Gastrocnemius medialis (tissue), 4 donors: Measurements from ENCODE around the gene NME3. TPM values are rescaled to one million over a fixed set of nuclear protein-coding genes. Genes with fewer than 3 reads are reported as not detected.
A peak's percentile ranks its signal among the peaks of the same experiment; 100 is the strongest.

Experiments
- ATAC-seq, 2 donors: fragments of 150-250 bp; one replicate each; pipeline ENCODE4 v1.9.1; 2016
- DNase-seq, 2 donors: peaks; one replicate each; pipeline ENCODE4 v3.0.0-alpha.2; 2019
- H3K27ac ChIP-seq, 4 donors: fragments of 200-600 bp; sonication (generic); 1 replicate in 1 of 4; 2 replicates in 3 of 4; pipeline ENCODE4 v1.5.1; 2016 to 2018; ENCODE audit warnings: mild to moderate bottlenecking in 2 of 4, moderate library complexity in 1 of 4
- H3K27me3 ChIP-seq, 3 donors: fragments of 200-600 bp; sonication (generic) in 2 of 3; 1 replicate in 1 of 3; 2 replicates in 2 of 3; pipeline versions ENCODE4 v1.5.1 to v1.6.0; 2016 to 2019; ENCODE audit warnings: mild to moderate bottlenecking in 1 of 3, moderate library complexity in 1 of 3
- H3K36me3 ChIP-seq, 2 donors: fragments of 200-600 bp; sonication (generic) in 1 of 2; one replicate each; pipeline ENCODE4 v1.5.1; 2017 to 2018
- H3K4me1 ChIP-seq, 2 donors: fragments of 200-600 bp; sonication (generic) in 1 of 2; one replicate each; pipeline ENCODE4 v1.5.1; 2016 to 2017; ENCODE audit warnings: mild to moderate bottlenecking in 2 of 2
- H3K4me3 ChIP-seq, 4 donors: fragments of 200-600 bp; sonication (generic) in 3 of 4; 1 replicate in 1 of 4; 2 replicates in 3 of 4; pipeline ENCODE4 v1.5.1; 2016 to 2019; ENCODE audit warnings: mild to moderate bottlenecking in 2 of 4
- H3K9me3 ChIP-seq, 3 donors: fragments of 200-600 bp; sonication (generic) in 2 of 3; 1 replicate in 1 of 3; 2 replicates in 2 of 3; pipeline ENCODE4 v1.5.1; 2016 to 2019
- POLR2A ChIP-seq, 2 donors: fragments of 450-650 bp; IDR thresholded peaks; one replicate each; pipeline ENCODE4 v1.6.1; 2017; ENCODE audit warnings: antibody characterized with exemption in 2 of 2, mild to moderate bottlenecking in 2 of 2, moderate library complexity in 2 of 2
- in situ Hi-C, 4 donors: fragments of 200-750 bp; cut with MboI; loops; one replicate each; pipeline versions ENCODE4 v1.15.0 to v1.8.0; 2017; ENCODE audit warnings: low sequenced_read_pairs in 4 of 4
- intact Hi-C: fragments of 100-400 bp; cut with DNase I; formaldehyde crosslinking; loops from one replicate; pipeline ENCODE4 v1.15.1; 2023; ENCODE audit warnings: low total_unique reads
- total RNA-seq, 4 donors: library from RNA; depleted of rRNA; stranded (reverse); fragments of >200 nt; gene quantifications; one replicate each; pipeline versions ENCODE4 v1.1.0 to v1.2.3, GENCODE V29; 2016
- TF ChIP-seq, protein P1 (sequence below), 5 experiments: fragments of 450-650 bp in 3 of 5; fragments of 200-600 bp in 2 of 5; sonication (generic) in 2 of 5; IDR thresholded peaks in 4 of 5; conservative IDR thresholded peaks in 1 of 5; 1 replicate in 4 of 5; 2 replicates in 1 of 5; pipeline ENCODE4 v1.5.1; 2016 to 2019; ENCODE audit warnings: antibody characterized with exemption in 5 of 5, mild to moderate bottlenecking in 3 of 5, moderate library complexity in 3 of 5

The NME3 gene
- total RNA-seq, 4 donors from 2014 or later = 18.1 to 41.4 (median 34.2) TPM

- intact Hi-C loops = no loop called here
- TF ChIP-seq POLR2A (IDR thresholded peaks at IDR 0.05) = no peak
- TF ChIP-seq, protein P1, sequence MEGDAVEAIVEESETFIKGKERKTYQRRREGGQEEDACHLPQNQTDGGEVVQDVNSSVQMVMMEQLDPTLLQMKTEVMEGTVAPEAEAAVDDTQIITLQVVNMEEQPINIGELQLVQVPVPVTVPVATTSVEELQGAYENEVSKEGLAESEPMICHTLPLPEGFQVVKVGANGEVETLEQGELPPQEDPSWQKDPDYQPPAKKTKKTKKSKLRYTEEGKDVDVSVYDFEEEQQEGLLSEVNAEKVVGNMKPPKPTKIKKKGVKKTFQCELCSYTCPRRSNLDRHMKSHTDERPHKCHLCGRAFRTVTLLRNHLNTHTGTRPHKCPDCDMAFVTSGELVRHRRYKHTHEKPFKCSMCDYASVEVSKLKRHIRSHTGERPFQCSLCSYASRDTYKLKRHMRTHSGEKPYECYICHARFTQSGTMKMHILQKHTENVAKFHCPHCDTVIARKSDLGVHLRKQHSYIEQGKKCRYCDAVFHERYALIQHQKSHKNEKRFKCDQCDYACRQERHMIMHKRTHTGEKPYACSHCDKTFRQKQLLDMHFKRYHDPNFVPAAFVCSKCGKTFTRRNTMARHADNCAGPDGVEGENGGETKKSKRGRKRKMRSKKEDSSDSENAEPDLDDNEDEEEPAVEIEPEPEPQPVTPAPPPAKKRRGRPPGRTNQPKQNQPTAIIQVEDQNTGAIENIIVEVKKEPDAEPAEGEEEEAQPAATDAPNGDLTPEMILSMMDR (IDR thresholded peaks at IDR 0.05 in 4 of 5, conservative IDR thresholded peaks at IDR 0.05 in 1 of 5) = no peak
- Histone ChIP-seq H3K27me3 (no peaks in the 10 kb centered on the region), H3K36me3 (peaks cover 0 to 4% of the 10 kb centered on the region in 2 donors), H3K4me1 (no peaks in the 10 kb centered on the region), H3K4me3 (no peak overlapping the region), H3K27ac (no peak overlapping the region), H3K9me3 (no peaks in the 10 kb centered on the region)
- in situ Hi-C loops = no loop called here
- peak in 1 of 2 donors; percentile 9 for DNase-seq
- ATAC-seq = no peak
These were observed 23.7 kb upstream of the NME3 start for GRCh38 chr16:1794908-1795666.

DNA sequence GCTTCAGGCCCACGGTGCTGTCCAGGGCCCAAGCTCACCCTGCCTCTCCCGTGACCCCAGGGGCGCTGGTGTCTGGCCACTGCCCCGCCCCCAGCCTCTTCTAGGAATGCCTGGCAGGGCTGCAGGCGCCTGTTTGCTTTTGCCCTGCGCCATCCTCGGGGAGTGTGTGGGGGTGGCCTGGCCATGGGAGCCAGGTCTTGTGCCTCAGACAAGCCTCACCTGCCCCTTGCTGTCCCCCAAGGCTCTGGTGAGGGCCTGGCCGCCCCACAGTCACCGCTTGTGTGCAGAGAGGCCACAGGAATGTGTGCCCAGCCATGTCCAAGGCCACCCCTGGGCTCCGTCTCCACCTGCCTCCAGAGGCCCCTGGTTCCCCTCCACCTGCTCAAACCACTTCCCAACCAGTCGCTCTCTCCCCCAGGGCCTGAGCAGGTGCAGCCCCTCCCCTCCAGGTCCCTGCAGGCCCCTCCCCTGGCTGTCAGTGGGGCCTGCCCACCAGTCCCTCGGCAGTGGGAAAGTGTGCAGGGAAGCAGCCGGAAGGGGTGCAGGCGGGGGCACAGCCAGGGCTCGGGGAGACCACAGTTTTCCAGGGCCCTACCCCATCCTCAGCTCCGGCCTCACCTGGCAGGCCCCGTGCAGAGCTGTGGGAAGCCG is 23.0 kb upstream of the NME3 start:
- intact Hi-C loops (no loop called here), in situ Hi-C loops (no loop called here)
- no peak overlapping the region for H3K4me3 ChIP-seq
- no peak for TF ChIP-seq POLR2A (IDR thresholded peaks at IDR 0.05)
- ATAC-seq (no peak), DNase-seq (peak in 1 of 2 donors; percentile 10)
- H3K27ac ChIP-seq = no peak overlapping the region
- H3K9me3 ChIP-seq = no peaks in the 10 kb centered on the region
- peaks cover 0 to 4% of the 10 kb centered on the region in 2 donors for H3K36me3 ChIP-seq
- no peaks in the 10 kb centered on the region for H3K4me1 ChIP-seq
- no peaks in the 10 kb centered on the region for H3K27me3 ChIP-seq

DNA sequence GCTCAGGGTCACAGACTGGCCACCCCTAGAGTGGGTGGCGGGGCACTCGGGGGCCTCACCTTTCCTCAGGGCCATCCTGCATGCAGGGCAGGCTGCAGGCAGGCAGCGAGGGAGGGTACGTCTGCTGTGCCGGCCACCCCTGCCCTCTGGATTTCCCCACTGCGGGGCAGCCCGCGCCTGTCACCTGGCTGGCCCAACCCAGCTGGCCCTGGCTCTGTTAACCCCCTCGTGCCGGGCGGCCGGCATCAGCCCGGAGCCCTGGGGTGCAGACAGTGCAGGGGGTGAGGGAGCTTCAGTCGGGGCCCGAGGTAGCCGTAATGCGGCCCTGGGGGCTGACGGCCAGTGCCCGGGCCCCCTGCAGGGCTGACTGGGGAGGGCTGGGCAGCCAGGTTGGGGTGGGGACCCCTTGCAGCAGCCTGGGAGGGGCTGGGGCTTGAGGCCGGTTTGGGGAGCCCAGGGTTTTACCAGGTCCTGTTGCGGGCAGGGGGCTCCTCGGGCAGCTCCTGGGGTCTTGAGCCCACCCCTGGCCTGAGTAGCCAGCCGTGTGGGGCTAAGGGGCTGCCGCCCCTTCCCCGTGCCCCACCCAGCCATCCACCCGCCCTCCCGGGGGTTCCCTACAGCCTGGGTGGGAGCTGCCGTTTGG is 22.4 kb upstream of the NME3 start, which contains the start of gene IGFALS:
Gene IGFALS (minus strand): TSS at position 128 of the 643 bp plus-strand sequence. CDS start 53 bp downstream, at position 75.
- H3K9me3 ChIP-seq = no peaks in the 10 kb centered on the region
- no peak within 1 kb of the TSS for H3K4me3 ChIP-seq
- intact Hi-C loops = no loop called here
- ATAC-seq (no peak), DNase-seq (peak in 1 of 2 donors; percentile 8)
- in situ Hi-C loops = no loop called here
- no peaks in the 10 kb centered on the region for H3K4me1 ChIP-seq
- H3K36me3 ChIP-seq = peaks cover 0 to 11% of the 10 kb centered on the region in 2 donors
- H3K27ac ChIP-seq = no peak within 1 kb of the TSS
- TF ChIP-seq POLR2A (IDR thresholded peaks at IDR 0.05) = no peak
- TF ChIP-seq, protein P1 (IDR thresholded peaks at IDR 0.05 in 4 of 5, conservative IDR thresholded peaks at IDR 0.05 in 1 of 5) = no peak
- no peaks in the 10 kb centered on the region for H3K27me3 ChIP-seq

DNA sequence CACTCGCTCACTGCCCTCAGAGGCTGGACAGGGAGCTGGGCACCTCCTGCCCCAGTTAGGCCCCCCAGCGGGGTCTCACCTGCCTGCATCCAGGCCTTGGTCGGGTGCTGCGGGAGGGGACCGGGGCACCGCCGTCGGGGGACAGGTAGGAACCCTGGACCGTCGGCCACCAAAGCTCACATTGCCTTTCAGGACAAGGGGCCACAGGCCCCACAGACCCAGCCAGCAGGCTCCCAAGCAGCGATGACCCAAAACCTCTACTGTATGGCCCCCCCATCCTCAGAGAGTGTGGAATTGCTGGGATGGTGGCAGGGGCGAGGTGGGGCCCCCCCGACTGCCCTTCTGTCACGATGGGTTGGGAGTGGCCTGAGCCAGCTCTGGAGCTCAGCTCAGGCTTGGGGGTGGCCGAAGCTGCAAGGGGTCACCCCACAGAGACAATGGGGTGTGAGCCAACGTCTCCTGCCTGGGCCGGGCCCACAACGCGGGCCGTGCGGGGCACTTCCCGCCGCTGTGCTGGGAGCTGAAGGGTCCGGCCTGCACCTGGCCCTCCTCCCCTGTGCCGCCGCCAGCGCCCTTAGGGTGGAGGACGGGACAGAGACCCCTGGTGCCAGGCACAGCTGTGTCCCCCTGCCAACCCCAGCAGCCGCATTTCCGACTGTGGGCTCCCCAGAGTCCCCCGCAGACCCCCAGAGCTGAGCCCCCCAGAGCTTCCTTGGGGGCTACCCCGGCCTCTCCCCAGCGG is 21.7 kb upstream of the NME3 start:
- Histone ChIP-seq H3K9me3 (no peaks in the 10 kb centered on the region), H3K27me3 (no peaks in the 10 kb centered on the region), H3K36me3 (peaks cover 0 to 18% of the 10 kb centered on the region in 2 donors), H3K4me1 (no peaks in the 10 kb centered on the region), H3K27ac (no peak overlapping the region), H3K4me3 (no peak overlapping the region)
- ATAC-seq = no peak
- in situ Hi-C loops (no loop called here), intact Hi-C loops (no loop called here)
- TF ChIP-seq, protein P1 (IDR thresholded peaks at IDR 0.05 in 4 of 5, conservative IDR thresholded peaks at IDR 0.05 in 1 of 5) = no peak
- no peak for TF ChIP-seq POLR2A (IDR thresholded peaks at IDR 0.05)
- peak in 1 of 2 donors; percentile 8 for DNase-seq
